A673 (cell line): ENCODE results near the gene AADACL4.

Source experiments
- CTCF ChIP-seq: fragments of 300-800, 200-600 bp; sonication (generic); conservative IDR thresholded peaks from 2 replicates; pipeline ENCODE4 v1.5.1; 2017; ENCODE audit warnings: low read depth, mild to moderate bottlenecking, antibody characterized with exemption, low read length, moderate library complexity, mixed read lengths
- EZH2 ChIP-seq: fragments of 200-600 bp; sonication (generic); IDR thresholded peaks from 2 replicates; pipeline ENCODE4 v1.6.1; 2017; ENCODE audit warnings: borderline replicate concordance, low read depth, mild to moderate bottlenecking, mixed read lengths, antibody characterized with exemption, low read length; ENCODE audit not compliant: poor library complexity, severe bottlenecking

- no peak for TF ChIP-seq CTCF
- TF ChIP-seq EZH2: no peak
Observed at GRCh38 chr1:12636098-12636950, 7.6 kb upstream of the AADACL4 start.
